AG08395 (cell line): ENCODE data around the gene HSD11B2.

Source experiments
- DNase-seq: peaks from one replicate; pipeline ENCODE4 v3.0.0; 2012; ENCODE audit warnings: mixed read lengths, low spot score

Gene HSD11B2

DNA sequence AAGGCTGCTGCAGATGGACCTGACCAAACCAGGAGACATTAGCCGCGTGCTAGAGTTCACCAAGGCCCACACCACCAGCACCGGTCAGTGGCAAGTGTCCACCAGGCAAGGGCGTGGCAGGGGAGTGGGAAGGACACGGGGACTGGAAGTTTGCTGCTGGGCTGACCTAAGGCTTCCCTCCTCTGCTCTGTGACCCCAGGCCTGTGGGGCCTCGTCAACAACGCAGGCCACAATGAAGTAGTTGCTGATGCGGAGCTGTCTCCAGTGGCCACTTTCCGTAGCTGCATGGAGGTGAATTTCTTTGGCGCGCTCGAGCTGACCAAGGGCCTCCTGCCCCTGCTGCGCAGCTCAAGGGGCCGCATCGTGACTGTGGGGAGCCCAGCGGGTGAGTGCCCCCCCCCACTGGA is 4.8 kb downstream of the HSD11B2 start:
- no peak for DNase-seq

DNA sequence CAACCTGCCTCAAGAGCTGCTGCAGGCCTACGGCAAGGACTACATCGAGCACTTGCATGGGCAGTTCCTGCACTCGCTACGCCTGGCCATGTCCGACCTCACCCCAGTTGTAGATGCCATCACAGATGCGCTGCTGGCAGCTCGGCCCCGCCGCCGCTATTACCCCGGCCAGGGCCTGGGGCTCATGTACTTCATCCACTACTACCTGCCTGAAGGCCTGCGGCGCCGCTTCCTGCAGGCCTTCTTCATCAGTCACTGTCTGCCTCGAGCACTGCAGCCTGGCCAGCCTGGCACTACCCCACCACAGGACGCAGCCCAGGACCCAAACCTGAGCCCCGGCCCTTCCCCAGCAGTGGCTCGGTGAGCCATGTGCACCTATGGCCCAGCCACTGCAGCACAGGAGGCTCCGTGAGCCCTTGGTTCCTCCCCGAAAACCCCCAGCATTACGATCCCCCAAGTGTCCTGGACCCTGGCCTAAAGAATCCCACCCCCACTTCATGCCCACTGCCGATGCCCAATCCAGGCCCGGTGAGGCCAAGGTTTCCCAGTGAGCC is 5.8 kb downstream of the HSD11B2 start:
- no peak for DNase-seq

- DNase-seq = no peak
Measured at GRCh38 chr16:67437513-67437912, 6.6 kb downstream of the HSD11B2 start.

- DNase-seq = no peak
Measured at GRCh38 chr16:67438098-67438791, 7.3 kb downstream of the HSD11B2 start.

GRCh38 chr16:67438824-67439393 is 8.0 kb downstream of the HSD11B2 start:
- DNase-seq = no peak

- DNase-seq = no peak
Measured at GRCh38 chr16:67441271-67441753, 10.4 kb downstream of the HSD11B2 start.

GRCh38 chr16:67441907-67442306 is 11.0 kb downstream of the HSD11B2 start:
- no peak for DNase-seq

- no peak for DNase-seq
Measured at GRCh38 chr16:67442581-67443255, 11.8 kb downstream of the HSD11B2 start.

GRCh38 chr16:67443265-67443664 is 12.3 kb downstream of the HSD11B2 start:
- DNase-seq = peak; percentile 61

GRCh38 chr16:67444259-67445125 is 13.6 kb downstream of the HSD11B2 start:
- DNase-seq = no peak

- DNase-seq = no peak
Measured at GRCh38 chr16:67445126-67445426, 14.2 kb downstream of the HSD11B2 start.

GRCh38 chr16:67445441-67445912 is 14.6 kb downstream of the HSD11B2 start:
- no peak for DNase-seq

DNA sequence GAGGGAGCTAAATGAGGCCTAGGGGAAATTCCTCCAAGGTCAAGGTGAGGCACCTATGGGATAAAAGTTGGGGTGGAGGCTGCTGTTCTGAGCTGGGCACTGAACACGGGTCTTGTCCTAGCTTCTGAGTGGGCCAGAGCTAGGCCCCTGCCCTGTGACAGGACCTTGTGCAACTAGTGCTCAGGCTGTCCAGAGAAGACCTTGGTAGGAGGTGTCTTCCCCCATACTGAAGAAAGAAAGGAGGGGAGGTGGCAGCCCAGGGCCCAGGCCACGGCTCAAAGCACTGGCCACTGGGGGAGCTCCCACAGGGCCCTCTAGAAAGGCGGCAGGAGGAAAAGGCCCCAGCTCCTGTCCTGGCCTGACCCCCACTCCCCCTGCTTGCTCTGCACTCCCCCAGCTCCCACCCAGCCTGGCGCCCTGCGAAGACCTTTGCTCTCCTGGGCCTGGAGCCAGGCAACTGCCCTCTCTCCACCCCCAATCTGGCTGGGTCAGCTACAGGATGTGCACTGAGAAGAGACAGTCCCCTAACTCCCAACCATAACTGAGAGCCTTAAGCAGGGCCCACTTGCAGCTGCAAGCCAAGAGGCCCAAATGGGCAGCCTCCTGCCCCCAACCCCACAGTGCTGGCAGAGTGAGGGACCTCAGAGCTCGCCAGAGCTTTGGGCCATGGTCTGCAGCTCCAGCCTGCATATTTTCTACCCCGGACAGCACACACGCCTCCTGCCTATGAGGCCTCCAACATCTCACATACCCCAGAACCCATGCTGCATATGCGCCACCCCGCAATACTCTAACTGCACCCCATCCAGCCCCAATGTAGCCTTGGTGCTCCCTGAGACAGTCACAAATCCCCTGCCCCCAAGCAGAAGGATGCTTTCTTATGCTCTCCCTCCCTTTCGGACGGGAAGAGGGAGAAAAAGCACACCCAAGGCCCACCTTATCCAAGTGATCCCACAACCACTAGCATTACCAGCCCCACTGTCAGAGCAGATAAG is 15.3 kb downstream of the HSD11B2 start:
- DNase-seq = no peak

DNA sequence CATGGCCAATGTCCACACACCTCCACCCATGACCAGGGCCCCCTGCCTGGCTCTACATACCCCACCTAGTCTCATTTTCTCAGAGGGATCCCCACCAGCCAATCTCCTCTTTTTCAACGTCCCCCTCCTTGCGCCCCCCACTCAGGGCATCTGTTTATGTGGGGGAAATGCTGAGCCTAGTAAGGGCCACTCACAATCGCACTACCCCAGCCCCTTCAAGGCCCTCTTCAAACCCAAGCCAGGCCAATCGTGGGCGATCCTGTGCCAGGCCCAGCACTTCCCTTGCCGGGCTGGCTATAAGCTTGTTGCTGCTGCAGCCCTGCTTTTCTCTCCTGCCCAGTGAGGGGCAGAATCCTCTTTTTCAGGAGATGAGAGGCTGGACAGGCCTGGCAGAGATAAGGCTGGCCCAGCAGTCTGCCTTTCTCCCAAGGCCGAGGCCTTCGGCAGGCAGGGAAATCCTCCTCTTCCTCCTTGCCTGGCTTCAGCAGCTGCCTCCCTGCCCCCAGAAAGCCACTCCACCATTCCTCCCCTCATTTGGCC is 16.1 kb downstream of the HSD11B2 start:
- no peak for DNase-seq

GRCh38 chr16:67447508-67448076 is 16.7 kb downstream of the HSD11B2 start:
- DNase-seq = peak; percentile 48

DNA sequence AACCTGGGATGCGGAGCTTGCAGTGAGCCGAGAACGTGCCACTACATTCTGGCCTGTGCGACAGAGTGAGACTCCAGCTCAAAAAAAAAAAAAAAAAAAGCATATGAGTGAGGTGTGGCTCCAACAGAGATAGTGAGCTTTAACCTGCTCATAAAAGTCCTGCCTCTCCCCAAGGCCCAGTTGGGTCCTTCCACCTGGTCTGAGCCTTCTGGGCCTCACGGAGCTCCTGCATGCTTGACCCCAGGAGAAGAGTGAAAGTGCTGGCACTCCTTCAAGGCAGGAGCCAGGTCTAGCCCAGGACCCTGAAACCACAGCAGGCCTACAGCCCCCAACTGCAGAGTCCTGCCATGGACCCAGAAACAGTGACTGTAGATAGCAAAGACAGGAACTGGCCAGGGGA is 17.7 kb downstream of the HSD11B2 start:
- no peak for DNase-seq

DNA sequence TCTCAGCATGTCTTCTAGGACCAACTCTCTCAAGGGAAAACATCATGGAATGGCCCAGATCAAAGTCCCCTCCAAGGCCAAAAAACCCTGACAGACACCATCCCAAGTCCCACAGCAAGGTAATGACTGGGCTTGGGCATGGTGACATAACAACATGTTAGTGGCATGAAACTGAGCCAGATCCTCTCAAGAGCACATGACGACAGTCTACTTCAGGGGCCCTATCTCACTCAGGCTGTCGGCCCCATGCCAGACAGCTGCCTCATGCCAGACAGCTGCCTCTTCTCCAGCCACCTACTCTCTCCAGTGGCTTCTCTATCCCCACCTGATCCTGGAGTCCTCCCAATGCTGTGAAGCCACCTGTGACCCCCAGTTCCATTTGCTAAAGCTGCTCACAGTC is 18.4 kb downstream of the HSD11B2 start:
- no peak for DNase-seq

DNA sequence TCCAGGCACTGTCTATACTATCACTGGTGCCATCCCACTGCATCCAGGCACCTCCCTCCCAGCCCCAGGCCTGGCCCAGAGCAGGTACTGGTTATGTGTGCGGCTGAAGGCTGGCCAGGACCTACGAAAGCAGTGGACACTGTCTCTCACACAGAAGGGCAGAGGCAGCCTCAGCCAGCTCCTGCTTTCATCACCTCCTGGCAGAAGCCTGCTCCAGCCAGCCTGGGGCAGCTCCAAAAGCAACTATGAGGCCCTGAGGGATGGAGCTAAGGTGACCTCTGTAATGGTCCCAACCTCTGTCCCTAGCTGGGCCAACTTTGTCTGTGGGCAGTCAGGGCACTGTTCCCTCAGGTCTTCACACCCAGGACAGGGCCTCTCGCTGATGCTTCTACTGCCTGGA is 18.8 kb downstream of the HSD11B2 start:
- DNase-seq = no peak

GRCh38 chr16:67451061-67451703 is 20.3 kb downstream of the HSD11B2 start:
- DNase-seq = no peak
